Myocyte (in vitro differentiated cells): Measurements from ENCODE around the gene MEI4. TPM values are rescaled to one million over a fixed set of nuclear protein-coding genes. Genes with fewer than 3 reads are reported as not detected.
"Not testable (repeated sequence)": the region's sequence is repeated elsewhere in the genome, so short reads cannot be mapped to it uniquely, and the experiment has no call there.

ENCODE experiments used
- DNase-seq: peaks from one replicate; pipeline ENCODE4 v3.0.0-alpha.2; 2012; ENCODE audit warnings: low read depth
- polyA plus RNA-seq: library from polyadenylated mRNA; unstranded; fragments of >200 nt; gene quantifications from one replicate; pipeline ENCODE4 v1.2.1, GENCODE V29; 2012; ENCODE audit warnings: missing spikeins
- total RNA-seq: library from RNA; depleted of rRNA; stranded (reverse); fragments of >200 nt; gene quantifications from 2 replicates; pipeline ENCODE4 v1.2.3, GENCODE V29; 2014

MEI4 gene
- not detected in 2 replicates for total RNA-seq
- not detected for polyA plus RNA-seq

DNA sequence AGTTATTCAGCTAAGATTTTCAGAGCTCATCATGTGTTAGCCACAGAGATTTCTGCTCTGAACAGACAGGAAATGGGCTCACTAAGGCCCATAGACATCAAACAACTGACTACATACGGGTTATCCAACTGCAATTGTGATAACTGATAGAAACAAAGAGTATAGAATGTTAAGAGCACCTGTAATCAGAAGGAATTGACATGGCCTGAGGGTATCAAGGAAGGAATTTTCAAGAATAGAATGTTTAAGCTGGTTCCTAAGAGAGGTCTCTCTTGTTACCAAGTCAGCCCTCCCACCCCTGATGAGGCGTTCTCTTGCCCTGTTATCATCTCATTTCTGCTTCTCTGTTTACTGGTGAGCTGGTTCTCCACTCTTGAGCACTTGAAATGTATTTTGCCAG is at the start of gene MEI4:
Gene MEI4 (plus strand): TSS at position 301 of the 400 bp plus-strand sequence. CDS start 37,633 bp downstream, outside the sequence.
- DNase-seq: no peak

- no peak for DNase-seq
Observed at GRCh38 chr6:77604476-77604875, 48.4 kb upstream of the MEI4 start.

- DNase-seq: no peak
Observed at GRCh38 chr6:77607004-77607403, 45.8 kb upstream of the MEI4 start.

GRCh38 chr6:77609106-77609505 is 43.7 kb upstream of the MEI4 start:
- DNase-seq: no peak

- DNase-seq: no peak
Observed at GRCh38 chr6:77619114-77619513, 33.7 kb upstream of the MEI4 start.

DNA sequence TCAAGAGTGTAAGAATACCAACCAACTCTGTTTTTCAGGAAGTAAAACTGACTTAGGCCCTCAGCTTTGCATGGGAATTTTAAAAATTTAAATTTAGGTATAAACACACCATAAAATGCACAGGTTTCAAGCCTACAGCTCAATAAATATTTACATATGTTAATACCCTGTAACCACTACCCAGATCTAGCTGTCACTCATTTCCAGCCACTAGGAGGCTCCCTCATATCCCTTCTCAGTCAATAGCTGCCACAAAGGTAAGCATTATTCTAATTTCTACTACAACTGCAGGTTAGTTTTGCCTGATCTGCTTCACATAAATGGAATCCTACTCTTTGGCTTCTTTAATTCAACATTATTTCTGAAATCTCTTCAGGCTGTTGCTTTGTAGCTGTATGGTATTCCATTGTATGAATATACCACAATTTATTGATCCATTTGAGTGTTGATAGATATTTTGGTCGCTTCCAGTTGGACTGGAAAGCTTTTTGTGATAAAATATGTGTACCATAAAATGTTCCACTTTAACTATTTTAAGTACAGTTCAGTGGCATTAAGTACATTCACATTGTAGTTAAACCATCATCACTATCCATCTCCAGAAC is 32.5 kb upstream of the MEI4 start:
- DNase-seq: peak; percentile 4

DNA sequence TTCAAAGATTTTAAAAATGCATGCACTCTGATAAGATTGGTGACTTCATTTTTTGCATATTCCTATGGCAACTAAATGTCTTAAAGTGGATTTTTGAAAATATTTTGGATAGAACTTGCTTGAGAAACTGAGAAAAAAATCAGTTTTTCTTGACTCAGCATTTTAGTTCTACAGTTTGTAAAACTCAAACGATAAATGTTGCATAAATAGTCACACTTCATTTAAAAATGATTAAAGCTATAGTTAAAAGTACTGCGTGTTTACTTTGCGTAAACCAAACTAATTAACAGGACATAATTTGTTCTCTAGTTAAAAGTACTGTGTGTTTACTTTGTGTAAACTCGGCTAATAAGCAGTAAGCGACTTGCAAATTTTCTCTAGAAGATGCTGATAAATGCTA is 28.3 kb upstream of the MEI4 start:
- DNase-seq: no peak

- DNase-seq: no peak
Observed at GRCh38 chr6:77626426-77626825, 26.4 kb upstream of the MEI4 start.

DNA sequence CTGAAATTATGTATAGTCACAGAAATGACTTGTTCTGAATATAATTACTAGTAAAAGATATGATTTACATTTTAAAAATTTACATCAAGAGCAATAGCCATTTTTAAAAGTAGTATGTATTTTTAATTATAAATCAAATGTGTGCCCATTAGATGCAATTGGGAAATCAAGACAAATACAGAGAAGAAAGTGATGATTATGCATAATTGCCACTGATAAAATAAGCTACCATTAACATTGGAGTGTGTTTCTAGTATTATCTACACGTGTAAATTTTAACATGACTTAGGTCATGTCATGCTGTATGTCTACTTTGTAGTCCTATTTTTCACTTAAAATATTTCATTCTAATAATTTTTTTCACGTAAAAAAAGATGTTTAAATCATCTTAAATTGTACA is 22.8 kb upstream of the MEI4 start:
- no peak for DNase-seq

DNA sequence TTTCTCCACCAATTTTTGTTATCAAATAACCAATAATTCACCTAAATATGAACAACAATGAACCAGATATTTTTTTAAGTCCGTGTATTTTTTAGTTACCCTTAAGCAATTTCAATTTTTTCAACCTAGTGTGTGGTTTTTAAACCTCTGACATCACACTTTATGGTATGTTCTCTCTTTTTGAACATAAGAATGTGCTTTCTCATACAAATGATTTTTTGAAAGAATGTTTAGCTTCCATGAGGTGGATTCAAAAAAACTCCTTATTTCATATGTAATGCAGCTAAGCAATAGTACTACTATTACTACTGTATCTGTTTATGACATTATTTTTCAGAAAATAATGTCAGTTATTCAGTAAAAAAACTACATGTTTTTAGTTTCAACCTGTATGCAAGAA is 19.4 kb upstream of the MEI4 start:
- DNase-seq: no peak

DNA sequence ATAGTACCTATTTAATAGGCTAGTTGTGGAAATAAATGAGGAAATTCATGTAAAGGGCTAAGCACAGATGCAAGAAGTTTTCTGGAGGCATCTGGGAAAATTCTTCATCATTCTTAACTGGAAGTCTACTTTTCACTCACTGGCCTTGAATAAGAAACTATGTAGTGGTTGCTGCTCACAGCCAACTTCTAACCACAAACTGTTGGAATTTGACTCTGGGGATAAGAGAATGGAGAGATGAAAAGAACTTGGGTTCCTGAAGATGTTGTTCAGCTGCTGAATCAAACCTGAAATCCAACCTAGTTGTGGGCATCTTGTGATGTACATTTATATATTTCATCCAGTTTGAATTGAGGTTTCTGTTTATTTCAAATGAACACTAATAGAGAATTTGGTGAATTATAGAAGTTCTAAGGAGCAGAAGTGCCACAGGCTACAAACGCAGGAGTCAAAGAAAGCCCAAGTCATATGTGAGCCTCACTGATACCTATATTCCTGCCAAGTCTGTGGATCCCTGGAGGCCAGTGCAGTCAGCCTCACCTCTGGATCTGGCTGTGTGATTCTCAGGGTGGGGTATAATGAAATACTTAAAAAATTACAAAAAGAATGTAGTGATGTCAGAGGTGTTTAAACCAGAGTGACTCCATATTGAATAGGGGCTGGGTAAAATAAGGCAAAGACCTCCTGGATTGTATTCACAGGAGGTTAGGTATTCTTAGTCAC is 18.7 kb upstream of the MEI4 start:
- peak; percentile 41 for DNase-seq

DNA sequence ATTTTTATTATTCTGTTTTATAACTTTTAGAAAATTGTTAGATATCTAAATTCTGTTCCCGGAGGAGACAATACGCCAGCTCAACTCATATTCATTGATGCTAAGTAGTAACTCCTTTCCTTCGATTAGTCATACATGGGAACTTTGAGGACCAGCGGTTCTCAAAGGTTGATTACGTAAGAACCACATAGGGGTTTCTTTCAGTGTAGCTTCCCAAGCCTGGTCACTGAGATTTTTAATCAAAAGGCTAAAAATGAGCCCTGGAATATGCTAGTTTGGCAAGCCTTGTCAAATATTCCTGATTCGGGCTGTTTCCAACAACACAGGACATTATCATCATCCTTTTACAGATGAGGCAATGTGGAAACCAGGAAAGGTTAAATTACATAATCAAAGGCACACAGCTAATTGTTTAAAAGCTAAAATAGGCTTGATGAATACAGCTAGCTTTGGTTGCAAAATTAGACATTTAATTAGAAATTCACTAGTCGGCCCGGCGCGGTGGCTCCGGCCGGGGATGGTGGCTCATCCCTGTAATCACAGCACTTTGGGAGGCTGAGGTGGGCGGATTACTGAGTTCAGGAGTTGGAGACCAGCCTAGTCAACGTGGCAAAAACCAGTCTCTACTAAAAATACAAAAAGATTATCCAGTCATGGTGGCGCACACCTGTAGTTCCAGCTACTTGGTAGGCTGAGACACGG is 14.6 kb upstream of the MEI4 start:
- DNase-seq: no peak

DNA sequence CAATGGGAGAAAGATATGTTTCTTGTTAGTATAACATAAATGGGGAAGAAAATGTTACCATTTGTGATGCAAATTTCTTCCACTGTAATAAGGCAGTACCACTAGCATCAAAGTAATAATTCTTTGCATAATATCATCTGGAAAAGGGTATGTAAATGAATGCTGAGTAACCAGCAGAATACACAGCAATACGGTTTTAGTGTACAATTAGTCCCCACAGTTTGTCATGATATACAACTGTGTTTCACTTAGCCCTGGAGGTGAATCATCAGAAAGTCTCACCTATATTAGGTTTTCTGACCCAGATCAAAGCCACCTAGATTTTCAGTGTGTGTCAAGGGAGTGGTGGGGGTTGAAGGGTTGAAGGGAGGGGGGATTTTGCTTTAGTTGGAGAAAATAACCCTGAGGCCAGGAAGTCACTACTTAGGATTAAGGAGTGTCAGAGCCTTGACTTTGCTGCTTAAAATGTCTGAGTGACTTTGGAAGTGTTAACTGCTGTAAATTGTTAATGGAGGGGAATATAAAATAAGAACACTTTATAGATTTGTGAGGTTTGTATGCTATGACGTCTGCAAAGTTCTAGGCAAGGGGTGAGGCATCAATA is 8.6 kb upstream of the MEI4 start:
- no peak for DNase-seq

DNA sequence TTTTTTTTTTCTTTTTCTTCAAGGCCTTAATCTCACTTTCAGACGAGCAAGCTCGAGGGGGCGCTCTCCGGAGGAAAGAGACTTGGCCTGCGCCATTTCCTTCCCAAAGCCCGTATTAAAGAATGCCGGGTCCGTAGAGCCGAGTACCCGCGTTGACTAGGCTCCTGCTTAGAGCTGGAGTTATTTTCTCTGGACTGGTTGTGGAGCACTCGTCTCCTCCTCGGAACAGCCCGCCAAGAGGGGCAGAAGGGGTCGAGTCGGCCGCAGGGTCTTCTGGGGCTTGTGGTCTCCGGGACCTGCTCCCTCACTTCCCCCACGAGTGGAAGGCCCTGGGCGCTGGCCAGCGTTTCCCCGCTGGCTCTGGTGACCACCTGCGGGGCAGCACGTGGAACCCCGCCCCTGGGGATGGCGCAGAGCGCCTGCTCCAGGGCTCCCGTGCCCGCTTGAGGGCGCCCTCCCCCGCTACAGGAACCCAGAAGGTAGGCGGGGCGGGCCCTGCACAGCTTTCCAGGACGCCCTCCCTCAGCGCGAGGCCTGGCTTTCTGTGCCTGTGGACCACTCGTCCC is 2.7 kb upstream of the MEI4 start:
- DNase-seq: peak; percentile 3

DNA sequence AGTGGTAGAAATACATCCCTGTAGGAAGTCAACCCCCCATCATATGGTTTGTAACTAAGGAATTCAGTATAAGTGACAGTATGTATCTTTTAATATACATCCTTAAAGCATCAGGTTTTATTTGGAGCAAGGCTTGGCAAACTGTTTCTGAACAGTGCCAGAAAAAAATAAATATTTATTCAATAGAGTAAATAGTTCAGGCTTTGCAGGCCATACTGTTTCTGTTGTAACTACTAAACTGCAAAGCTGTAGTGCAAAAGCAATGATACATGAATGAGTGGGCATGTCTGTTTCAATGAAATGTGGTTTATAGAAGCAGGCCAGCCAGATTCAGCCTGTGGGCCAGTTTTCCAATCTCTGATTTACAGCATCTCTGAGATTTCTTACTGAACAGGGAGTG is 977 bp downstream of the MEI4 start:
- DNase-seq: no peak

- DNase-seq: not testable (repeated sequence)
Observed at GRCh38 chr6:77655035-77655434, 2.2 kb downstream of the MEI4 start.

- DNase-seq: no peak
Observed at GRCh38 chr6:77656999-77657764, 4.3 kb downstream of the MEI4 start.

DNA sequence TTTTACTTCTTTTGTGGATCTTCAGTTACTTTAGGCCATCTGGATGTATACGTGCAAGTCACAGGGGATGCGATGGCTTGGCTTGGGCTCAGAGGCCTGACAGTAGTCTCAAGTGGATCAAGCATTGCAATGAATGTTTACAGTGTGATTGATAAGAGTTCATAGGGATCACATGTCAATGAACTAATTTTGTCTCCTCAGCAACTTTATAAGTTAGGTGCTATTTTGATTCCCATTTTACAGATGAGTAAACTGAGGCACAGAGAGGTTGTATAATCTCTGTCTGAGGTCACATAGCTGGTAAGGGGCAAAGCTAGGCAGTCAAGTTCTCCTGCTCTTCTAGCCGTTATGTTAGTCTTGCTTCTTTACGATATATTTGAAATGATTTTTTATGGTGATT is 13.5 kb downstream of the MEI4 start:
- DNase-seq: no peak

GRCh38 chr6:77666846-77667245 is 14.0 kb downstream of the MEI4 start:
- no peak for DNase-seq

GRCh38 chr6:77669913-77670312 is 17.1 kb downstream of the MEI4 start:
- no peak for DNase-seq

DNA sequence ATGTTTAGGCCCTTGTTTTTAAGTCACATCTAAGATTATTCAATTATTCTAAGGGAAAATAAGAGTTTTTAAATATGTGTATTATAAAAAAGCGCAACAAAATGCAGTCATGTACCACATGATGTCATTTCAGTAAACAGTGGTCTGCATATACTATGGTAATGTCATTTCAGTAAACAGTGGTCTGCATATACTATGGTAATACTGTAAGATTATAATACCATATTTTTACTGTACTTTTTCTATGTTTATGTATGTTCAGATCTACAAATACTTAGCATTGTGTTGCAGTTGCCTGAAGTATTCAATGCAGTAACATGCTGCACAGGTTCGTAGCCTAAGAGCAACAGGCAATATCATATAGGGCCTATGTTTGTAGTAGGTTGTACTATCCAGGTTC is 21.4 kb downstream of the MEI4 start:
- DNase-seq: no peak
